DOHH2 (cell line): ENCODE measurements around the gene SEMA3E.

Experiments
- EZH2phosphoT487 ChIP-seq: fragments of 200-600 bp; sonication (generic); IDR thresholded peaks from 2 replicates; pipeline ENCODE4 v1.6.1; 2017; ENCODE audit warnings: borderline replicate concordance, mild to moderate bottlenecking, antibody characterized with exemption, low read length, moderate library complexity, mixed read lengths
- TF ChIP-seq, protein P1 (sequence below): fragments of 200-600 bp; sonication (generic); IDR thresholded peaks from one replicate; pipeline ENCODE4 v1.5.1; 2014; ENCODE audit warnings: antibody characterized with exemption, mild to moderate bottlenecking, low read depth, low read length; ENCODE audit not compliant: poor library complexity, severe bottlenecking

DNA sequence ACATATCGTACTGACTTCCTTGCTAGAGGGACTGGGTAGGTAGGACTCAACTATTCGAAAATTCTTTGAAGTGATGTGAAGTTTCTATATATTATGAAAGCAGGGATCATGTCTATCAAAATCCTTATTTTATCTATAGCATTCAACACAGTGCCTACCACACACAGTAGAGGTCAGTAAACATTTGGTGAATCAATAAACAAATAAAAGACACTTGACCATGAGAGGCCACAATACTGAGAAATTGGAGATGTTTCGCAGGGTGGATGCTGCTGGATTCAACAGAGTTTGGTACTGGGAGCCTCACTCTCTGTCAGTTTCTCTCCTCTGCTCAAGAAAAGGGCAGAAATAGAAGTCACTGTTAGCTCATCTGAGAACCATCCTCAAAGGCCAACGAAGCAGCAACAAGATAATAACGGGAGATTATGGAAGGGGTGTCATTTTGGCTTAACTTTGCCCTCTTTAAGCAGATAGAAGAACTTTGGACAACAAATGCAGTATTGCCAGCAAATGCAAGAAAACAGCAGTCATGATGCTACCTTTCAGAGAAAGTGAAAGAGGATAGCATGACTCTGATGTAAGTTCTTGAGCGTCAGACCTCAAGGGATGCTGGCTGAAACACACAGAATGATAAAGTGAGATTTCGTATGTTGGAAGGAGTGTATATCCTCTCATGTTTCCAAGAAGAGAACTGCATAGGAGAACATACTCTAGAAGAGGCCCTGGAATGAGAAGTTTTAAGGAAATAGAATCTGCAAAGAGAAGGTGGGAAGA is 107.6 kb downstream of the SEMA3E start:
- TF ChIP-seq, protein P1, sequence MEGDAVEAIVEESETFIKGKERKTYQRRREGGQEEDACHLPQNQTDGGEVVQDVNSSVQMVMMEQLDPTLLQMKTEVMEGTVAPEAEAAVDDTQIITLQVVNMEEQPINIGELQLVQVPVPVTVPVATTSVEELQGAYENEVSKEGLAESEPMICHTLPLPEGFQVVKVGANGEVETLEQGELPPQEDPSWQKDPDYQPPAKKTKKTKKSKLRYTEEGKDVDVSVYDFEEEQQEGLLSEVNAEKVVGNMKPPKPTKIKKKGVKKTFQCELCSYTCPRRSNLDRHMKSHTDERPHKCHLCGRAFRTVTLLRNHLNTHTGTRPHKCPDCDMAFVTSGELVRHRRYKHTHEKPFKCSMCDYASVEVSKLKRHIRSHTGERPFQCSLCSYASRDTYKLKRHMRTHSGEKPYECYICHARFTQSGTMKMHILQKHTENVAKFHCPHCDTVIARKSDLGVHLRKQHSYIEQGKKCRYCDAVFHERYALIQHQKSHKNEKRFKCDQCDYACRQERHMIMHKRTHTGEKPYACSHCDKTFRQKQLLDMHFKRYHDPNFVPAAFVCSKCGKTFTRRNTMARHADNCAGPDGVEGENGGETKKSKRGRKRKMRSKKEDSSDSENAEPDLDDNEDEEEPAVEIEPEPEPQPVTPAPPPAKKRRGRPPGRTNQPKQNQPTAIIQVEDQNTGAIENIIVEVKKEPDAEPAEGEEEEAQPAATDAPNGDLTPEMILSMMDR: no peak
- no peak for TF ChIP-seq EZH2phosphoT487
